NCI-H446 (cell line): ENCODE measurements around the gene CREBL2.
"Not testable (repeated sequence)": the region's sequence is repeated elsewhere in the genome, so short reads cannot be mapped to it uniquely, and the experiment has no call there.

Source experiments
- DNase-seq, 2 experiments: peaks; one replicate each; lab custom pipeline; 2025; lab: John Stamatoyannopoulos, UW

The CREBL2 gene

GRCh38 chr12:12611512-12612306 lies at the start of gene CREBL2:
TSS of gene CREBL2 (plus strand) at chr12:12611876. CDS start at chr12:12612173, 297 bp downstream.
- DNase-seq: peak; percentile 92 to 95

- peak; percentile 50 to 60 for DNase-seq
These were observed 49.6 kb upstream of the CREBL2 start for GRCh38 chr12:12562016-12562483.

- DNase-seq: peak; percentile 91 to 94
These were observed 49.0 kb upstream of the CREBL2 start, which contains the start of gene DUSP16 for GRCh38 chr12:12562585-12563261. TSS of gene DUSP16 (minus strand) at chr12:12562863. CDS start at chr12:12521098, 41,765 bp downstream.

- DNase-seq: peak in 1 of 2 experiments; percentile 28
These were observed 48.3 kb upstream of the CREBL2 start for GRCh38 chr12:12563290-12563928.

- DNase-seq: no peak
These were observed 46.8 kb upstream of the CREBL2 start for GRCh38 chr12:12564911-12565310.

GRCh38 chr12:12565971-12566370 lies 45.7 kb upstream of the CREBL2 start:
- not testable (repeated sequence) for DNase-seq

GRCh38 chr12:12572659-12573058 lies 39.0 kb upstream of the CREBL2 start:
- no peak for DNase-seq

- no peak for DNase-seq
These were observed 33.9 kb upstream of the CREBL2 start for GRCh38 chr12:12577786-12578185.

GRCh38 chr12:12580716-12581115 lies 31.0 kb upstream of the CREBL2 start:
- not testable (repeated sequence) for DNase-seq

GRCh38 chr12:12582193-12582881 lies 29.3 kb upstream of the CREBL2 start:
- no peak for DNase-seq

- no peak for DNase-seq
These were observed 28.8 kb upstream of the CREBL2 start for GRCh38 chr12:12582895-12583303.

GRCh38 chr12:12583510-12584178 lies 28.0 kb upstream of the CREBL2 start:
- DNase-seq: no peak

- no peak for DNase-seq
These were observed 26.4 kb upstream of the CREBL2 start for GRCh38 chr12:12585115-12585863.

GRCh38 chr12:12586879-12587675 lies 24.6 kb upstream of the CREBL2 start:
- no peak for DNase-seq

- no peak for DNase-seq
These were observed 23.8 kb upstream of the CREBL2 start for GRCh38 chr12:12587878-12588277.

GRCh38 chr12:12588436-12588835 lies 23.2 kb upstream of the CREBL2 start:
- DNase-seq: not testable (repeated sequence)

- DNase-seq: no peak
These were observed 20.7 kb upstream of the CREBL2 start for GRCh38 chr12:12590961-12591360.

GRCh38 chr12:12592930-12593329 lies 18.7 kb upstream of the CREBL2 start:
- DNase-seq: no peak

- DNase-seq: not testable (repeated sequence)
These were observed 15.7 kb upstream of the CREBL2 start for GRCh38 chr12:12595929-12596328.

GRCh38 chr12:12596598-12596997 lies 15.1 kb upstream of the CREBL2 start:
- DNase-seq: not testable (repeated sequence)
